ENCODE results near the gene PTPRS.
"Not testable (repeated sequence)": the region's sequence is repeated elsewhere in the genome, so short reads cannot be mapped to it uniquely, and the experiment has no call there.

DNA sequence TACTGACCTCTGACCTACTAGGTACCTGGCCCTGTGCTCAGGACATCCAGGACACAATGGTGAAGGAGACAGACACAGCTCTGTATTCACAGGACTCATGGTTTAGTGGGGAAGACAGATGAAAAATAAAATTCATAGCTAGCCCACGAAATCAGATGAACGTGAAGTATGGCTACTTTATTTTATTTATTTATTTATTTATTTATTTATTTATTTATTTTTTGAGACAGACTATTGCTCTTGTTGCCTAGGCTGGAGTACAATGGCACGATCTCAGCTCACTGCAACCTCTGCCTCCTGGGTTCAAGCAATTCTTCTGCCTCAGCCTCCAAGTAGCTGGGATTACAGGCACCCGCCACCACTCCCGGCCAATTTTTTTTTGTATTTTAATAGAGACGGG is 40.6 kb upstream of the PTPRS start:
- TF ChIP-seq, protein P1, sequence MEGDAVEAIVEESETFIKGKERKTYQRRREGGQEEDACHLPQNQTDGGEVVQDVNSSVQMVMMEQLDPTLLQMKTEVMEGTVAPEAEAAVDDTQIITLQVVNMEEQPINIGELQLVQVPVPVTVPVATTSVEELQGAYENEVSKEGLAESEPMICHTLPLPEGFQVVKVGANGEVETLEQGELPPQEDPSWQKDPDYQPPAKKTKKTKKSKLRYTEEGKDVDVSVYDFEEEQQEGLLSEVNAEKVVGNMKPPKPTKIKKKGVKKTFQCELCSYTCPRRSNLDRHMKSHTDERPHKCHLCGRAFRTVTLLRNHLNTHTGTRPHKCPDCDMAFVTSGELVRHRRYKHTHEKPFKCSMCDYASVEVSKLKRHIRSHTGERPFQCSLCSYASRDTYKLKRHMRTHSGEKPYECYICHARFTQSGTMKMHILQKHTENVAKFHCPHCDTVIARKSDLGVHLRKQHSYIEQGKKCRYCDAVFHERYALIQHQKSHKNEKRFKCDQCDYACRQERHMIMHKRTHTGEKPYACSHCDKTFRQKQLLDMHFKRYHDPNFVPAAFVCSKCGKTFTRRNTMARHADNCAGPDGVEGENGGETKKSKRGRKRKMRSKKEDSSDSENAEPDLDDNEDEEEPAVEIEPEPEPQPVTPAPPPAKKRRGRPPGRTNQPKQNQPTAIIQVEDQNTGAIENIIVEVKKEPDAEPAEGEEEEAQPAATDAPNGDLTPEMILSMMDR (IDR thresholded peaks at IDR 0.05; ENCODE audit: insufficient read depth, low read depth, low read length) = not testable (repeated sequence)
- TF ChIP-seq EZH2 (IDR thresholded peaks at IDR 0.05; ENCODE audit: insufficient read depth, low read length) = not testable (repeated sequence)
